GM06990 (cell line): ENCODE data around the gene STOML2.

Experiments
- DNase-seq: peaks from one replicate; pipeline ENCODE4 v3.0.0-alpha.2; 2011; ENCODE audit not compliant: insufficient read length; ENCODE audit errors: extremely low read depth
- H3K27me3 ChIP-seq: replicated peaks from 2 replicates; pipeline ENCODE4 v1.6.0; 2011; ENCODE audit warnings: low read length; ENCODE audit not compliant: control insufficient read depth, insufficient read depth
- H3K36me3 ChIP-seq: 2 replicates; pipeline ENCODE4 v1.5.1; 2011; ENCODE audit warnings: low read length; ENCODE audit not compliant: control insufficient read depth, insufficient read depth
- H3K4me3 ChIP-seq: replicated peaks from 2 replicates; pipeline ENCODE4 v1.5.1; 2011; ENCODE audit warnings: low read depth, mild to moderate bottlenecking, control low read depth, low read length
- CTCF ChIP-seq: IDR thresholded peaks from 2 replicates; pipeline ENCODE4 v1.5.1; 2011; ENCODE audit warnings: low read length, control low read depth, mild to moderate bottlenecking, inconsistent platforms; ENCODE audit not compliant: insufficient read depth, poor library complexity, severe bottlenecking

STOML2 gene

GRCh38 chr9:35091536-35091935, 11.4 kb downstream of the STOML2 start:
- H3K4me3 ChIP-seq: no peak overlapping the region
- no peak for TF ChIP-seq CTCF
- peaks cover 32% of the 10 kb centered on the region for H3K36me3 ChIP-seq
- no peaks in the 10 kb centered on the region for H3K27me3 ChIP-seq
- DNase-seq: no peak

GRCh38 chr9:35089434-35089833, 13.5 kb downstream of the STOML2 start:
- H3K27me3 ChIP-seq: no peaks in the 10 kb centered on the region
- H3K4me3 ChIP-seq: no peak overlapping the region
- TF ChIP-seq CTCF: no peak
- peaks cover 32% of the 10 kb centered on the region for H3K36me3 ChIP-seq
- DNase-seq: no peak

- Histone ChIP-seq H3K27me3 (no peaks in the 10 kb centered on the region), H3K36me3 (peaks cover 10% of the 10 kb centered on the region), H3K4me3 (no peak overlapping the region)
- no peak for DNase-seq
- TF ChIP-seq CTCF: no peak
Measured at GRCh38 chr9:35085078-35085477, 17.9 kb downstream of the STOML2 start.

GRCh38 chr9:35079426-35080341, 23.2 kb downstream of the STOML2 start, which contains the start of gene FANCG:
FANCG (minus strand) TSS chr9:35079942; CDS start chr9:35079524, 418 bp downstream.
- Histone ChIP-seq H3K4me3 (peak within 1 kb of the TSS; percentile 91), H3K36me3 (peaks cover 1% of the 10 kb centered on the region), H3K27me3 (no peaks in the 10 kb centered on the region)
- DNase-seq: peak; percentile 94
- TF ChIP-seq CTCF: no peak

GRCh38 chr9:35079041-35079425, 23.9 kb downstream of the STOML2 start:
- no peak for DNase-seq
- no peaks in the 10 kb centered on the region for H3K27me3 ChIP-seq
- H3K4me3 ChIP-seq: peak overlapping the region; percentile 91
- no peak for TF ChIP-seq CTCF
- H3K36me3 ChIP-seq: peaks cover 6% of the 10 kb centered on the region

GRCh38 chr9:35078066-35078465, 24.9 kb downstream of the STOML2 start:
- Histone ChIP-seq H3K4me3 (peak overlapping the region; percentile 91), H3K27me3 (no peaks in the 10 kb centered on the region), H3K36me3 (peaks cover 10% of the 10 kb centered on the region)
- DNase-seq: no peak
- TF ChIP-seq CTCF: no peak
